ENCODE measurements around the gene PRKG1. TPM values are rescaled to one million over a fixed set of nuclear protein-coding genes. Genes with fewer than 3 reads are reported as not detected.

PRKG1 gene
- total and polyA plus RNA-seq, 4 donors: 0.46 to 5.1 (median 1.5) TPM

DNA sequence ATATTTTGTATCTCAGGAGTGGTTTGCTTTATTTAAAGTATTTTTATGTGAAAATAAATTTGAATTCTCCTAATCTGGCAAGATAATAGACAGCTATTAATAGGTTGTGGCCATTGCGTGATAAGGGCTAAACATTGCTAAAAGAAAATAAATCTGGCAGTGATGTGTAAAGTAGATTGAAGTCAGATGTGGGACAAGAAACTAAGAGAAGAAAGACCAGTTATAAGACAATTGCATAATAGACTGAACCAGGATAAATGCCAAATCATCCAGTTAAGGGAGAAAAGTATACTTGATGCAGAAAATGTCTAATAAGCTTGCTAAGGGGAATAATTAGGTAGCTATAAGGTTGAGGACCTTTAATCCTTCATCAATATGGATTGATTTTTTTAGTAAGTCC lies 822.6 kb downstream of the PRKG1 start:
- WGBS: 67% methylated on average over 1 of the region's 1 CpG
- TF ChIP-seq ZBTB33 (IDR thresholded peaks at IDR 0.05) (no peak), YY1 (IDR thresholded peaks at IDR 0.05) (no peak), HNF4A (conservative IDR thresholded peaks at IDR 0.05) (no peak), HNF4G (IDR thresholded peaks at IDR 0.05) (no peak), EGR1 (IDR thresholded peaks at IDR 0.05; ENCODE audit: low read depth in 2 of 2) (no peak), GABPA (IDR thresholded peaks at IDR 0.05 in 1 of 2, conservative IDR thresholded peaks at IDR 0.05 in 1 of 2) (no peak)
- H3K36me3 ChIP-seq (ENCODE audit: control insufficient read depth in 4 of 4, insufficient read depth in 3 of 4, low read depth in 1 of 4, low read length in 3 of 4): no peaks in the 10 kb centered on the region
- H3K27ac ChIP-seq (ENCODE audit: low read depth in 1 of 2, low read length in 2 of 2): no peak overlapping the region
- H3K4me3 ChIP-seq (ENCODE audit: low read depth in 1 of 3, low read length in 3 of 3): no peak overlapping the region
- H3K9me3 ChIP-seq (ENCODE audit: control insufficient read depth in 4 of 4, low read length in 3 of 4): no peaks in the 10 kb centered on the region
- no peak overlapping the region for H3K9ac ChIP-seq (ENCODE audit: low read depth in 1 of 2, low read length in 2 of 2)
- DNase-seq (ENCODE audit: low spot score): no peak
- H3K27me3 ChIP-seq (ENCODE audit: control insufficient read depth in 4 of 4, insufficient read depth in 4 of 4, low read length in 3 of 4): no peaks in the 10 kb centered on the region
- H3K4me1 ChIP-seq (ENCODE audit: control insufficient read depth in 4 of 4, insufficient read depth in 4 of 4, low read length in 3 of 4): no peaks in the 10 kb centered on the region

DNA sequence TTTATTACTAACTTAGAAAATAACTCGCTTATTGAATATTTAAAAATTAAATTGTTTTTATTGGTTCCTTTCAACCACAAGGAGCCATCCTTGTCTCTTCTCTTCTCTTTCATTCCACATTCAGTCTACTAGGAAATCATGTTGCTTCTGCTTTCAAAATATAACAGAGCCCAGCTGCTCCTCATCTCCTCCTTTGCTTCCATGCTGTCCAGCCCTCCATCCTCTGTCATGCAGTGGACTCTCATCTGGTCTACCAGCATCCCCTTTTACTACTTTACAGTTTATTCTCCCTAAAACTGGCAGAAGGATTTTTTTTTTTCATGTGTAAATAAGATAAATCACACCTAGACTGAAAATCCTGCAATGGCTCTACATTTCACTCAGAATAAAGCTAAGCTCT lies 823.3 kb downstream of the PRKG1 start:
- no peak for TF ChIP-seq REST (IDR thresholded peaks at IDR 0.05)
- no peak for TF ChIP-seq ZBTB33 (IDR thresholded peaks at IDR 0.05)
- no peak for TF ChIP-seq SP1 (IDR thresholded peaks at IDR 0.05)
- TF ChIP-seq EGR1 (IDR thresholded peaks at IDR 0.05; ENCODE audit: low read depth in 2 of 2): no peak
- TF ChIP-seq HNF4A (conservative IDR thresholded peaks at IDR 0.05): no peak
- TF ChIP-seq RAD21 (IDR thresholded peaks at IDR 0.05): no peak
- TF ChIP-seq FOXA2 (IDR thresholded peaks at IDR 0.05): no peak
- TF ChIP-seq FOXA1 (IDR thresholded peaks at IDR 0.05): no peak
- TF ChIP-seq RXRA (IDR thresholded peaks at IDR 0.05): no peak
- TF ChIP-seq YY1 (IDR thresholded peaks at IDR 0.05): no peak
- no peak for TF ChIP-seq TAF1 (conservative IDR thresholded peaks at IDR 0.05)
- TF ChIP-seq MAX (IDR thresholded peaks at IDR 0.05): no peak
- no peak for TF ChIP-seq GABPA (IDR thresholded peaks at IDR 0.05 in 1 of 2, conservative IDR thresholded peaks at IDR 0.05 in 1 of 2)
- TF ChIP-seq ATF3 (IDR thresholded peaks at IDR 0.05): no peak
- H3K4me3 ChIP-seq (ENCODE audit: low read depth in 1 of 3, low read length in 3 of 3): no peak overlapping the region
- no peak for DNase-seq (ENCODE audit: low spot score)
- no peak overlapping the region for H3K27ac ChIP-seq (ENCODE audit: low read depth in 1 of 2, low read length in 2 of 2)
- H3K9ac ChIP-seq (ENCODE audit: low read depth in 1 of 2, low read length in 2 of 2): no peak overlapping the region
- H3K4me1 ChIP-seq (ENCODE audit: control insufficient read depth in 4 of 4, insufficient read depth in 4 of 4, low read length in 3 of 4): no peaks in the 10 kb centered on the region
- no peaks in the 10 kb centered on the region for H3K36me3 ChIP-seq (ENCODE audit: control insufficient read depth in 4 of 4, insufficient read depth in 3 of 4, low read depth in 1 of 4, low read length in 3 of 4)
- WGBS: 77% methylated on average over 1 of the region's 1 CpG
- no peaks in the 10 kb centered on the region for H3K9me3 ChIP-seq (ENCODE audit: control insufficient read depth in 4 of 4, low read length in 3 of 4)
- no peaks in the 10 kb centered on the region for H3K27me3 ChIP-seq (ENCODE audit: control insufficient read depth in 4 of 4, insufficient read depth in 4 of 4, low read length in 3 of 4)
